RWPE2 (cell line): ENCODE results near the gene CARD11.

Experiments used
- ATAC-seq: fragments of 200-7000 bp; cut with Tn5 transposase; 3 replicates; pipeline ENCODE4 v1.9.1; 2021; ENCODE audit warnings: low read depth
- DNase-seq: peaks from one replicate; pipeline ENCODE4 v3.0.0-alpha.2; 2020; ENCODE audit warnings: low spot score
- H3K27ac ChIP-seq: fragments of 450-650 bp; 2 replicates; pipeline ENCODE4 v1.5.1; 2017; ENCODE audit warnings: mild to moderate bottlenecking; ENCODE audit not compliant: poor library complexity, severe bottlenecking
- H3K27me3 ChIP-seq: fragments of 250-450 bp; sonication (Bioruptor Pico); 2 replicates; pipeline ENCODE4 v1.5.1; 2021; ENCODE audit warnings: mild to moderate bottlenecking, moderate library complexity; ENCODE audit not compliant: insufficient read depth, poor library complexity, severe bottlenecking
- H3K36me3 ChIP-seq: fragments of 250-450 bp; sonication (Bioruptor Pico); 2 replicates; pipeline ENCODE4 v1.5.1; 2020; ENCODE audit warnings: low read depth, mild to moderate bottlenecking, moderate library complexity
- H3K4me1 ChIP-seq: fragments of 250-450 bp; sonication (Bioruptor Pico); 2 replicates; pipeline ENCODE4 v1.5.1; 2021; ENCODE audit warnings: mild to moderate bottlenecking, moderate library complexity; ENCODE audit not compliant: insufficient read depth, poor library complexity, severe bottlenecking
- H3K4me3 ChIP-seq: fragments of 250-450 bp; sonication (Bioruptor Pico); 2 replicates; pipeline ENCODE4 v1.5.1; 2021; ENCODE audit warnings: mild to moderate bottlenecking, moderate library complexity; ENCODE audit not compliant: severe bottlenecking
- H3K9me3 ChIP-seq: fragments of 250-450 bp; sonication (Bioruptor Pico); 2 replicates; pipeline ENCODE4 v1.5.1; 2021; ENCODE audit warnings: mild to moderate bottlenecking, moderate library complexity; ENCODE audit not compliant: severe bottlenecking
- TF ChIP-seq, protein P1 (sequence below): fragments of 450-650 bp; IDR thresholded peaks from one replicate; pipeline ENCODE4 v1.5.1; 2017; ENCODE audit warnings: mild to moderate bottlenecking, moderate library complexity; ENCODE audit not compliant: poor library complexity, severe bottlenecking

The CARD11 gene

DNA sequence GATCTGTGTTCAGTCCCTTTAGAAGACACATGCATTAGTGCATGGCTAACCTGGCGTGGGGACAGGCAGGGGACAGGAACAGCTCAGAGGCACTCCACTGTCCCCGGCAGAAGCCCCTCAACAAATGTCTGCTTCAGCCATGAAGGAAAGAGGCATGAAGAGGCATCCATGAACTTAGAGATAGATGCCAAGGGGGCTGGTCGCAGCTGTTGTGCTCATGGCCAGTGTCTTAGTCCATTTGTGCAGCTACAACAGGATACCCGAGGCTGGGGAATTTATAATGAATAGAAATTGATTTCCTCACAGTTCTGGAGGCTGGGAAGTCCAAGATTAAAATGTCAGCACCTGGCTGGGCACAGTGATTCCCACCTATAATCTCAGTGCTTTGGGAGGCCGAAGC is 185.0 kb downstream of the CARD11 start:
- peaks cover 8% of the 10 kb centered on the region for H3K4me1 ChIP-seq
- DNase-seq (no peak), ATAC-seq (no peak)
- no peak overlapping the region for H3K4me3 ChIP-seq
- TF ChIP-seq, protein P1, sequence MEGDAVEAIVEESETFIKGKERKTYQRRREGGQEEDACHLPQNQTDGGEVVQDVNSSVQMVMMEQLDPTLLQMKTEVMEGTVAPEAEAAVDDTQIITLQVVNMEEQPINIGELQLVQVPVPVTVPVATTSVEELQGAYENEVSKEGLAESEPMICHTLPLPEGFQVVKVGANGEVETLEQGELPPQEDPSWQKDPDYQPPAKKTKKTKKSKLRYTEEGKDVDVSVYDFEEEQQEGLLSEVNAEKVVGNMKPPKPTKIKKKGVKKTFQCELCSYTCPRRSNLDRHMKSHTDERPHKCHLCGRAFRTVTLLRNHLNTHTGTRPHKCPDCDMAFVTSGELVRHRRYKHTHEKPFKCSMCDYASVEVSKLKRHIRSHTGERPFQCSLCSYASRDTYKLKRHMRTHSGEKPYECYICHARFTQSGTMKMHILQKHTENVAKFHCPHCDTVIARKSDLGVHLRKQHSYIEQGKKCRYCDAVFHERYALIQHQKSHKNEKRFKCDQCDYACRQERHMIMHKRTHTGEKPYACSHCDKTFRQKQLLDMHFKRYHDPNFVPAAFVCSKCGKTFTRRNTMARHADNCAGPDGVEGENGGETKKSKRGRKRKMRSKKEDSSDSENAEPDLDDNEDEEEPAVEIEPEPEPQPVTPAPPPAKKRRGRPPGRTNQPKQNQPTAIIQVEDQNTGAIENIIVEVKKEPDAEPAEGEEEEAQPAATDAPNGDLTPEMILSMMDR, result no peak
- H3K36me3 ChIP-seq, result no peaks in the 10 kb centered on the region
- no peak overlapping the region for H3K27ac ChIP-seq
- no peaks in the 10 kb centered on the region for H3K9me3 ChIP-seq
- H3K27me3 ChIP-seq, result no peaks in the 10 kb centered on the region

DNA sequence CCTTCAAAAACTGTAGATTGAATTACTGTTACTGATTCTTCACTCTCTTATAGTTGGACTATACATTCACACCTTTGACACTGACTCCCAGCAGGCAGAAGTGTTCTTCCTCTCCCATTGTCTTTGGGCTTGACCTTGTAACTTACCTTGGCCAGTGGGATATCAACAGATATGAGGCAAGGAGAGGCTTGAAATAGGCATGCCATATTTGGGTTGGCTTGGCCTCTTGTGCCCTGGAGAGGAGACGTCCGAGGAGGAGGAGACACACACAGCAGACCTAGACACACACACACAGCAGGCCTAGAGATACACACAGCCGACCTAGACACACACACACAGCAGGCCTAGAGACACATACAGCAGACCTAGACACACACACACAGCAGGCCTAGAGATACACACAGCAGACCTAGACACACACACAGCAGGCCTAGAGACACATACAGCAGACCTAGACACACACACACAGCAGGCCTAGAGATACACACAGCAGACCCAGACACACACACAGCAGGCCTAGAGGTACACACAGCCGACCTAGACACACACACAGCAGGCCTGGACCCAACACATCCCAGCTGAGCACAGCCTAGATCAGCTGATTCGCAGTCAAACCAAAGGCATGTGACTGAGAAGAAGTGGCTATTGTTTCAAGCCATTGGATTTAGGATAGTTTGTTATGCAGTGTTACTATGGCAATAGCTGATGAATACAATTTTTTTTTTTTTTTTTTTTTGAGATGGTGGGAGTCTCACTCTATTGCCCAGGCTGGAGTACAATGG is 187.1 kb downstream of the CARD11 start:
- Histone ChIP-seq H3K27me3 (no peaks in the 10 kb centered on the region), H3K4me3 (no peak overlapping the region), H3K4me1 (no peaks in the 10 kb centered on the region), H3K36me3 (no peaks in the 10 kb centered on the region), H3K27ac (no peak overlapping the region), H3K9me3 (no peaks in the 10 kb centered on the region)
- TF ChIP-seq, protein P1, result no peak
- ATAC-seq (no peak), DNase-seq (no peak)
